NCI-H1930 (cell line): ENCODE data around the gene GTPBP1.

Source experiments
- DNase-seq, 2 experiments: peaks; one replicate each; lab custom pipeline; 2025; lab: John Stamatoyannopoulos, UW

GTPBP1 gene

GRCh38 chr22:38705235-38706100 lies at the start of gene GTPBP1:
TSS of gene GTPBP1 (plus strand) at chr22:38705944. CDS start at chr22:38705956, 12 bp downstream.
- DNase-seq = peak; percentile 100

- DNase-seq = peak; percentile 91 to 94
Measured at GRCh38 chr22:38656256-38657044, 49.3 kb upstream of the GTPBP1 start, which contains the start of the genes CBY1 and FAM227A. TSS of gene CBY1 (plus strand) at chr22:38656638. CDS start at chr22:38668055, 11,417 bp downstream. TSS of gene FAM227A (minus strand) at chr22:38656392. CDS start at chr22:38650168, 6,224 bp downstream.

- DNase-seq = no peak
Measured at GRCh38 chr22:38657045-38657909, 48.5 kb upstream of the GTPBP1 start.

- no peak for DNase-seq
Measured at GRCh38 chr22:38674888-38675287, 30.9 kb upstream of the GTPBP1 start.

DNA sequence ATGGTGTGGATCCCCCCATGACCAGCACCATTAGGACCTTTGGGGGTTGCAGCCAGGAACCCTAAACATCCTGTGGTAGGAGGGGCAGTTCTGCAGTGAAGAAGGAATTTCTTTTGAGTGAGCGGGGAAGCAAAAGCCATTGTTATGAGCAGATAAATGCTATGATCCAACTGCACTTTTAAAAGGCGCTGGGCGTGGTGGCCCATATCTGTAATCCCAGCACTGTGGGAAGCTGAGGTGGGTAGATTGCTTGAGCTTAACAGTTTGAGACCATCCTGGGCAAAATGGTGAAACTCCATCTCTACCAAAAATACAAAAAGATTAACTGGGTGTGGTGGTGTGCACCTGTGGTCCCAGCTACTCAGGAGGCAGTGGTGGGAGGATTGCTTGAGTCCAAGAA lies 29.9 kb upstream of the GTPBP1 start:
- no peak for DNase-seq

DNA sequence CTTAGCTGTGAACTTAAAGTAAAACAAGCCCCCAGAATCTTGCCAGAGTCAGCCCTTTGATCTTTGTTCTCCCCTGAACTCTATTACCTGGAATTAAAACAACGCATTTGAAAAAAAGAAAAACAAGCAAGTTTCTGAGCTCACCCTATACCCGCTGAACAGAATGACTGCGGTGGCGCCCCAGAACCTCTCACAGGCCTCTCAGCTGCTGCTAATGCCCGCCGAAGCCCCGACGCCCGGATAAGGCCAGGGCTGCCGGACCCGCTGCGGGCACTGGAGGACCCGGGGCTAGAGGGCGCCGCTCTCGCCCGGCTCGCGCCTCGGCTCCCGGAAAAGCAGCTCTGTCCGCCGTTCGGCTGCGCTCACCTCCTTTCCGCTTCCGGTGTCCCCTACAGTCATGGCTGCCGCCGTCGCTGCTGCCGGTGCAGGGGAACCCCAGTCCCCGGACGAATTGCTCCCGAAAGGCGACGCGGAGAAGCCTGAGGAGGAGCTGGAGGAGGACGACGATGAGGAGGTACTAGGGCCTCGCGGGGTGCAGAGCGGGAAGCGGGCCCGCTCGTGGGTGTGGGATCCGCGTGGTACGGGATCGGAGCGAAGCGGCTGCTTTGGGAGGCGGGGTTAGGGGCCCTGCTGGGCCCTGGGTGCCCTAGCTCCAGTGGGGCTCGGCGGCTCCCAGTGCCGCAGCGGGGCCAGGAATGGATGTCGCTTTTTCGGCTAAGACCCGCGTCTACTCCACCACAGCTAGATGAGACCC lies 24.0 kb upstream of the GTPBP1 start, which contains the start of gene TOMM22:
Gene TOMM22, plus strand, starts transcription at position 376 of the 754 bp plus-strand sequence. Its CDS starts 22 bp downstream, at position 398.
- DNase-seq = peak; percentile 70 to 79

DNA sequence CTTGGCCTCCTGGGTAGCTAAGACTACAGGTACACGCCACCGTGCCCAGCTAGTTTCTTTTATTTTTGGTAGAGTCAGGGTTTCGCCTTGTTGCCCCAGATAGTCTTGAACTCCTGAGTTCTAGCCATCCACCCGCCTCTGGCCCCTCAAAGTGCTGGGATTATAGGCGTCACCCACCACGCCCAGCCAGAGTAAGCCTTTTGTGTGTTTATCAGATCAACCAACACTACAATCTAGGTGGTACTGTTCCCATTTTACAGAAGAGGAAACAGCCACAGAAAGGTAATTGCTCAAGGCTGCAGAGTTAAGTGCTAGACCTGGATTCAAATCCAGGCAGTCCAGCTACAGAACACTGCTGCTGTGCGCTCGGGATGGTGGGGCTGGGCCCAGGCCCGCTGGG lies 20.8 kb upstream of the GTPBP1 start:
- no peak for DNase-seq

DNA sequence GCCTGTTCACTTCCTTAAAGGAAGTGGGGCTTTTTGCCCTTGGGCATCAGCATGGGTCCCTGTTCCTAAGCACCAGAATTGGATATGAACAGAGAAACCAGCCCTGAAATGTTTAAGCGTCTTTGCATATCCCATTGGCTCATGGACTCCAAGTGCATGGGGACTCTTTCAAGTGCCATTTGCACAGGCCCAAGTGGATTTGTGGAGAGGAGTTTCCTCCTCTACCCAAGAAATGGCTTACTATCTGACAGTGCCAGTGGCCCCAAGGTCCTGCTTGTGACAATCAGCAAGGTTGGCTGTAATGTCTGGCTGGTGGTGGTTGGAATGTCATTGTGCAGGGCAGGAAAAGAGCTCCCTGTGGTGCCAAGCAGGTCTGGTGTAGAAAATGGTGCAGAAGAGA lies 20.0 kb upstream of the GTPBP1 start:
- no peak for DNase-seq

DNA sequence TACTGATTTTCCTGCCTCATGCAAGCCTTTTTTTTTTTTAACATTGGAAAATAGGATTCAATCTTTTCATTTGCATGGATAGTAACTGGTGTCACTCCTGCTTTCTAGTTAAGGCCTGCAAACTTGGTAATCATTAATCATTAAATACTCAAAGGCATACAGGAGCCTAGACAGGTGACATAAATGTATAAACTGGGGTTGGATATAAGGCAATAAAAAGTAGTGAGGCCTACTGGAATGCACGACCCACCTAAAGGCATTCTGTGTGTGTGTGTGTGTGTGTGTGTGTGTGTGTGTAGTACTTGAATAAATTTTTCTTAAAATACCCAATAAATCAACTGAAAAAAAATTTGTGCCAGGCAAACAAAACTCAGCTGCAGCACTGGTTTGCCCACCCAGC lies 16.1 kb upstream of the GTPBP1 start:
- no peak for DNase-seq

GRCh38 chr22:38694049-38694448 lies 11.7 kb upstream of the GTPBP1 start:
- no peak for DNase-seq

DNA sequence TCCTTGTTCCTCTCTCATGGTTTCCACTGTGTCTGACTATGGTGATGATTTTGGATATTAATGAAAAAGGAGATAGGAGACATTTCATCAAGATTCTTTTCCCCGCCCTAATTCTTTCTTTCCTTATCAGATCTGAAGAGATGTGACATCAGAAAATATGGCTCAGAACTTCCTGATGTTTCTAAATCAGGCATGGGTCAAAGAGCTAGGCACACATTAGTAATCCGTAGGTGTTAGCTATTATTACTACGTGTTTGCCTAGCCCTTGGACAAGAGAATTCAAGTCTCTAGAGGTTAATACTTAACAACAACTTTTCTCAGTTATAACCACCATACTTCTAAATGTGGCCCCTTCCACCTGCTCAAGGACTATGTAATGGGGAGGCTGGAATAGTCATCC lies 10.8 kb upstream of the GTPBP1 start:
- DNase-seq = no peak

DNA sequence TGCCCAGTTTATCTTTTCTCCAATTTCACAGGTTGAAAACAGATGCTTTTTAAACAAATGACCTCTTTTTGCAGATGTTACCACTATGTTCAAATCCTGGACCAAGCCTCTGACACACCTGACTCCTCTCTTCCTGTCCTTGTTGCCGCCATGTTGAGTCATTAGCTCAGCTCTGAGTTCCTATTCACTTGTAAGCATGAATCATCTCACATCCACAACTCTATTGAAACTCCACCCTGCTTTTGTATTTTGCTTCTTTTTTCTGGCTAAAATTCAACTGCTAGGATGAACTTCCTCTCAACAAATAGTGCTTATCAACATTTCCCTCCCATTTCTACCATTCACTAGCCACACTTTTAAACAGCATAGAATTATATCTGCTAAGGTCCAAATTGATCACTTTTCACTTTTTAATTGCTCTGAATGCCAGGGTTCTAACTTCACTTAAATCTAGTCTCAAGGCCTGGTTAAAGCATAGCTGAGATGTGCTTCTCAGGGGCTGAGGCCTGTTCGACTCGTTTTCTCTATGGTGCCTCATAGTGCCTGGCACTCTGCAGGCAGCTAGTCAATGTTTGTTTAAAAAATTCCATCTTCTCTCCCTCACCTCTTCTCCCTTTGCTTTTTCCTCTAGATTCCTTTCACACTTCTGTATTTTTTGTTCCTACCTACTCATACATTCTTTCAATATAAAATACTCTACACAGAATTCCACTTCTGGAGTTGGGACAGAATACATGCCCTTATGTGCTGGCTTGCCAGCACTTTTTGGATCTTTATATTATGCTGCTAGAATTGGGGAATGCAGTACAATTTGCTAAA lies 8.9 kb upstream of the GTPBP1 start:
- DNase-seq = no peak

DNA sequence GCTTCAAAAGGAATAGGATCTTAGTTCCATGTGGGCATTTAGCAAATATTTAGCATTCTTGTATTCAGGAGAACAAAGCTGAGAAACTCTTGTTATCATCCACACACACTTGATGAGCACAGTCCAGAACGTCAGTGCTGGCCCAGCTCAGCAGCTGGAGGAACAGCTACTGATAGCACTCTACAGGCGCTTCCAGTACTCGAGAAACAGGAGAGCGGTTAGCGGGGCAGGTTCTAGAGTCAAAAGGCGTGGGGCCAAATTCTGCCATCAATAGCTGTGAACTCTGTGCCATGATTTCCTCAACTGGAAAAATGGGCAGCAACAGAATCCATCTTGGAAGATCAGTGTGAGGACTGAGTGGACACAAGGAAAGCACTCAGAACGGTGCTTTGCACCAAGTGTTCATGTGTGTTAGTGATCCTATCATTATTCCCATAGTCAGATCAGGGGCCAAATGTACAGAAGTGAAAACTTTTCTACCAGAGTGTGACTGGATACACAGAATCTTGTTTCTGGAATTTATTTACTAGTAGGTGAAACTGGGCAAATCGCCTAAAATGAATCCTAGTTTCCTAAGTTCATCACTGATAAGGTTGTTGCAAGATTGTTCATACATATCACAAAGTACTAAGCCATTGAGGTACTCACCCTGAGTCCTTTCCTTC lies 8.2 kb upstream of the GTPBP1 start:
- no peak for DNase-seq

- DNase-seq = no peak
Measured at GRCh38 chr22:38698407-38699094, 7.2 kb upstream of the GTPBP1 start.

- no peak for DNase-seq
Measured at GRCh38 chr22:38699143-38699542, 6.6 kb upstream of the GTPBP1 start.

- no peak for DNase-seq
Measured at GRCh38 chr22:38699784-38700183, 6.0 kb upstream of the GTPBP1 start.

- no peak for DNase-seq
Measured at GRCh38 chr22:38700270-38700788, 5.4 kb upstream of the GTPBP1 start.

DNA sequence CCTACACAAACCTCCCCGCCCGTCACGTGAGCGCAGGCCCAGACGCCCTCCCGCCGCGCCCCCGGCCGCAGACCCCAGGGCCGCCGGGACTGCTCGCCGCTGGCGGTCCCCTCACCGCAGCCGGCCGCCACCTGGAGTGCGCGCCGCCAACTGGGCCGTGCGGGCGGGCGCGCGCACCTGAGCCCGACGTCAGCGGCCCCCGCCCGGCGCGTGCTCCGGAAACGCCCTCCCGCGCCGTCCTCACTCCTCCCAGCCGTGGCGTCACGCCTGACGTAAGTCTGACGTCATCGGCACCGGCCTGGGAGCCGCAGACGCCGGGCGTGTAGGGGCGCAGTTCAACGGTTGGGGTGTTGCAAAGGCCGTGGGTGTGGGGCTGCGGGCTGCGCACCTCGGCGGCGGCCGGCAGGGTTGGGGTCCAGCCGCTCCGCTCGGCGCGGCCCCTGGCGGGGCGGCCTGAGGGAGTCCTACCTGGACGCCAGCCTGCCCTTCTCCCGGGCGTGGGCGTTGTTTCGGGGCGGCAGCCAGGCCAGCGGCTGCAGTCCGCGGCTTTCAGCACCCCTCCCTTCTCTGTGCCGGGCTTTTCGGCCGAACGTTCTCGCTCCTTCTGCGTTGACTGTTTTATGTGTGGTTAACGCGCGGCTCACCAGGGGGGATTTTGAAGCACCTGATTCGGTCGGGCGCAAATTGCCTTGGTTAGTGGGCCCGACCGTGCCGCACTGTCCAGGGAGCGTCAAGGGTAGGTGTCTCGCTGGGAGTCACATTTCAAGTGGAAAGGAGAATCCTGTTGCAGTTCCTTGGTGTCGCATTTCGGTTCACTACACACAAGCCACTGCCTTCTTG lies 4.7 kb upstream of the GTPBP1 start, which contains the start of gene JOSD1:
Gene JOSD1, minus strand, starts transcription at position 155 of the 840 bp plus-strand sequence. CDS start 956 bp downstream, outside the sequence.
- DNase-seq = peak; percentile 92 to 97
